Astrocyte (in vitro differentiated cells and primary cell): ENCODE results near the gene UBAC1.

ENCODE experiments used
- EZH2 ChIP-seq: IDR thresholded peaks from 2 replicates; pipeline ENCODE4 v1.6.1; 2012; ENCODE audit warnings: mild to moderate bottlenecking, low read length, inconsistent platforms; ENCODE audit not compliant: insufficient read depth
- TF ChIP-seq, protein P1 (sequence below): IDR thresholded peaks from 2 replicates; pipeline ENCODE4 v1.5.1; 2011; ENCODE audit warnings: low read depth, mild to moderate bottlenecking, inconsistent platforms, low read length, moderate library complexity; ENCODE audit not compliant: insufficient read depth

DNA sequence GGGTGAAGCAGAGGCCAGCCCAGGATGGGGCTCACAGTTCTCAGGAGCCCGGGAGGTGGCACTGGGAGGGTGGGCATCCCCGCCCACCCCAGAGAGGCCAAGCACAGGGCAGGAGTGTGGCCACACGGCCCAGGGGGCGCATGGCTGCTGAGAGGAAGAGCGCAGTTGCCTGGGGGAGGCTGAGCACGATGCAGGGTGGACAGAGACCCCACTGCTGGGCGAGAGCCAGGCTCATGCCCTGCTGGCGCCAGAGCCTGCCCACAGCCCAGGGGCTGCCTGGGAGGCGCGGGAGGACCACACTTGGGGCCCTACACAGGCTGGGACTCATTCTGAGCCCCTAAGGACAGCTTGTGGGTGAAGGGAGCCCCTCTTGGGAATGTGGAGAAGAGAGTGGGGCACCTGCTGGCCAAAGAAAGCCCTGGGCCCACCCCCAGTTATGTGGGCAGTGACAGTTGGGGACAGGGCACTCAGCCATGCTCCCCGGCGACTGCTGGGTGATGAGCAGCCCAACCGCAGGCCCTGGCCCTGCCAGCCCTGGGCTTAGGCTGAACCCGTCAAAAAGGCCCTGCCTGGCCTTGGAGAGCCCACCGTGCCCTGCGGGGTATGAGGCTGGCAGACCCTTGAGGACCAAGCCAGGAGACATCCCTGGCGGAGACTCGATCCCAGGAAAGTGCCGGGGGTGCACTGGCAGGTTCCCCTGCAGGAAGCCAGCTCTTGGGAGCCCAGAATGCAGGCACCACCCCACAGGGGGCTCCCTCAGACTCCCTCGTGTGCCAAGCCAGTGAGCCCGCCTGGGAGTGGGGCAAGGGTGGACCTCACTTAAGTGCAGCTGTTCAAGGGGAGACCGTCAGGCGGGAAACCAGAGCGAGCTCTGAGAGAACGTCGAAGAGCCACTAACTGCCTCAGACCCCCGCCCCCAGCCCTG, 32.2 kb downstream of the UBAC1 start:
- TF ChIP-seq, protein P1, sequence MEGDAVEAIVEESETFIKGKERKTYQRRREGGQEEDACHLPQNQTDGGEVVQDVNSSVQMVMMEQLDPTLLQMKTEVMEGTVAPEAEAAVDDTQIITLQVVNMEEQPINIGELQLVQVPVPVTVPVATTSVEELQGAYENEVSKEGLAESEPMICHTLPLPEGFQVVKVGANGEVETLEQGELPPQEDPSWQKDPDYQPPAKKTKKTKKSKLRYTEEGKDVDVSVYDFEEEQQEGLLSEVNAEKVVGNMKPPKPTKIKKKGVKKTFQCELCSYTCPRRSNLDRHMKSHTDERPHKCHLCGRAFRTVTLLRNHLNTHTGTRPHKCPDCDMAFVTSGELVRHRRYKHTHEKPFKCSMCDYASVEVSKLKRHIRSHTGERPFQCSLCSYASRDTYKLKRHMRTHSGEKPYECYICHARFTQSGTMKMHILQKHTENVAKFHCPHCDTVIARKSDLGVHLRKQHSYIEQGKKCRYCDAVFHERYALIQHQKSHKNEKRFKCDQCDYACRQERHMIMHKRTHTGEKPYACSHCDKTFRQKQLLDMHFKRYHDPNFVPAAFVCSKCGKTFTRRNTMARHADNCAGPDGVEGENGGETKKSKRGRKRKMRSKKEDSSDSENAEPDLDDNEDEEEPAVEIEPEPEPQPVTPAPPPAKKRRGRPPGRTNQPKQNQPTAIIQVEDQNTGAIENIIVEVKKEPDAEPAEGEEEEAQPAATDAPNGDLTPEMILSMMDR = no peak
- TF ChIP-seq EZH2 = no peak
